GM12878 (cell line): ENCODE measurements around the gene SRC. TPM values are rescaled to one million over a fixed set of nuclear protein-coding genes. Genes with fewer than 3 reads are reported as not detected.

ENCODE experiments used
- ATAC-seq: fragments of 200-7000 bp; cut with Tn5 transposase; 3 replicates; pipeline ENCODE4 v1.9.1; 2020; ENCODE audit warnings: mild to moderate bottlenecking, moderate library complexity
- BruUV-seq: library from RNA; stranded (reverse); fragments of 400-500 nt; replicated peaks from 2 replicates; lab custom pipeline; 2021; lab: Mats Ljungman, UMichigan
- CTCF ChIA-PET: fragments of 300-600 bp; sonication (Branson Sonifier 250); formaldehyde crosslinking; extraction: SDS; loops from one replicate; lab custom pipeline; 2021; ENCODE audit warnings: inconsistent platforms; lab: Yijun Ruan, JAX
- POLR2A ChIA-PET: fragments of 350-600 bp; formaldehyde crosslinking; extraction: SDS; loops from one replicate; lab custom pipeline; 2021; ENCODE audit warnings: inconsistent platforms; lab: Charles Lee
- RAD21 ChIA-PET: fragments of 300-600 bp; sonication (Branson Sonifier 250); formaldehyde crosslinking; loops from one replicate; lab custom pipeline; 2023; ENCODE audit warnings: antibody characterized with exemption; ENCODE audit not compliant: unreplicated experiment; lab: Charles Lee
- SMC1A ChIA-PET: fragments of 300-600 bp; sonication (Branson Sonifier 250); formaldehyde crosslinking; loops from one replicate; lab custom pipeline; 2023; ENCODE audit not compliant: unreplicated experiment, uncharacterized antibody; lab: Charles Lee
- DNase-seq: peaks from one replicate; pipeline ENCODE4 v3.0.0-alpha.2; 2011; ENCODE audit warnings: low read depth, low spot score
- FAIRE-seq: peaks from 3 replicates; lab custom pipeline; 2011; peaks lifted over from hg19 to GRCh38; lab: Jason Lieb, UNC
- H2AFZ ChIP-seq: 2 replicates; pipeline ENCODE4 v1.6.0; 2011; ENCODE audit warnings: low read depth, low read length, control low read depth; ENCODE audit not compliant: control insufficient read depth
- H3K27ac ChIP-seq: 2 replicates; pipeline ENCODE4 v1.5.1; 2011; ENCODE audit warnings: control low read depth; ENCODE audit not compliant: control insufficient read depth, insufficient read depth
- H3K27me3 ChIP-seq, 2 experiments: replicated peaks in 1 of 2; 2 replicates each; pipeline versions ENCODE4 v1.6.0 to v1.6.1; 2011; ENCODE audit warnings: low read length in 1 of 2; ENCODE audit not compliant: control insufficient read depth in 2 of 2, insufficient read depth in 2 of 2
- H3K36me3 ChIP-seq, 2 experiments: 2 replicates each; pipeline ENCODE4 v1.5.1; 2011; ENCODE audit warnings: low read length in 1 of 2; ENCODE audit not compliant: control insufficient read depth in 2 of 2, insufficient read depth in 2 of 2
- H3K4me1 ChIP-seq: 2 replicates; pipeline ENCODE4 v1.6.1; 2011; ENCODE audit warnings: mild to moderate bottlenecking, low read length, moderate library complexity, mixed read lengths; ENCODE audit not compliant: control insufficient read depth, insufficient read depth
- H3K4me2 ChIP-seq: 2 replicates; pipeline ENCODE4 v1.6.0; 2011; ENCODE audit warnings: control low read depth; ENCODE audit not compliant: control insufficient read depth, insufficient read depth
- H3K4me3 ChIP-seq: fragments of 200-600 bp; sonication (generic); 2 replicates; pipeline ENCODE4 v1.5.1; 2016
- H3K79me2 ChIP-seq: 2 replicates; pipeline ENCODE4 v1.6.0; 2011; ENCODE audit warnings: low read length; ENCODE audit not compliant: control insufficient read depth, insufficient read depth
- H3K9ac ChIP-seq: 2 replicates; pipeline ENCODE4 v1.8.0; 2011; ENCODE audit warnings: low read length, control low read depth, mixed read lengths; ENCODE audit not compliant: control insufficient read depth, insufficient read depth
- H3K9me3 ChIP-seq: replicated peaks from 3 replicates; pipeline ENCODE4 v1.5.1; 2011; ENCODE audit warnings: mild to moderate bottlenecking, low read length; ENCODE audit not compliant: control insufficient read depth, insufficient read depth
- H4K20me1 ChIP-seq: 2 replicates; pipeline ENCODE4 v1.6.0; 2011; ENCODE audit not compliant: control insufficient read depth, insufficient read depth
- CHD4 ChIP-seq: fragments of 200-600 bp; sonication (generic); IDR thresholded peaks from 2 replicates; pipeline ENCODE4 v1.6.1; 2016; ENCODE audit warnings: mild to moderate bottlenecking
- CTCF ChIP-seq, 3 experiments: IDR thresholded peaks in 2 of 3; conservative IDR thresholded peaks in 1 of 3; 2 replicates each; pipeline ENCODE4 v1.5.1; 2011; ENCODE audit warnings: low read depth in 3 of 3, low read length in 3 of 3, mild to moderate bottlenecking in 3 of 3, control low read depth in 2 of 3, moderate library complexity in 2 of 3, inconsistent platforms in 1 of 3, mixed read lengths in 1 of 3; ENCODE audit not compliant: control insufficient read depth in 2 of 3, insufficient read depth in 1 of 3; ENCODE audit errors: extremely low read depth in 1 of 3
- E2F4 ChIP-seq: IDR thresholded peaks from 2 replicates; pipeline ENCODE4 v1.6.1; 2012; ENCODE audit warnings: low read depth, low read length, improper control_type of control experiment
- E4F1 ChIP-seq: fragments of 450-650 bp; IDR thresholded peaks from 2 replicates; pipeline ENCODE4 v1.6.1; 2018; ENCODE audit warnings: borderline replicate concordance, mild to moderate bottlenecking; ENCODE audit not compliant: partially characterized antibody
- EED ChIP-seq: sonication (generic); IDR thresholded peaks from 2 replicates; pipeline ENCODE4 v1.6.1; 2016; ENCODE audit warnings: antibody characterized with exemption, low read depth
- HDGF ChIP-seq: fragments of 450-650 bp; IDR thresholded peaks from 2 replicates; pipeline ENCODE4 v1.6.1; 2016; ENCODE audit warnings: antibody characterized with exemption
- MTA2 ChIP-seq: fragments of 450-650 bp; IDR thresholded peaks from 2 replicates; pipeline ENCODE4 v1.6.1; 2016; ENCODE audit warnings: low read depth, mild to moderate bottlenecking, moderate library complexity
- RB1 ChIP-seq: fragments of 450-650 bp; formaldehyde crosslinking; IDR thresholded peaks from 2 replicates; pipeline ENCODE4 v1.6.1; 2017; ENCODE audit warnings: mild to moderate bottlenecking, borderline replicate concordance
- RELA ChIP-seq: fragments of 450-650 bp; IDR thresholded peaks from 2 replicates; pipeline ENCODE4 v1.8.0; 2014; ENCODE audit warnings: borderline replicate concordance; ENCODE audit not compliant: partially characterized antibody
- SMARCA5 ChIP-seq: fragments of 450-650 bp; IDR thresholded peaks from 2 replicates; pipeline ENCODE4 v1.6.1; 2017; ENCODE audit warnings: mild to moderate bottlenecking
- SREBF2 ChIP-seq: IDR thresholded peaks from 2 replicates; pipeline ENCODE4 v1.6.1; 2012; ENCODE audit warnings: mild to moderate bottlenecking, low read length
- WGBS: methylation state at CpG from one replicate; pipeline ENCODE4 v1.1.6; 2016; ENCODE audit warnings: low lambda C conversion rate; ENCODE audit not compliant: insufficient replicate concordance, insufficient coverage; ENCODE audit errors: missing lambda C conversion rate; 5-methylcytosine and 5-hydroxymethylcytosine counted together
- in situ Hi-C: fragments of 300-500 bp; cut with MboI; formaldehyde crosslinking; loops from 9 replicates; pipeline ENCODE4 v1.14.3; 2018; ENCODE audit warnings: mixed read lengths
- intact Hi-C: fragments of 100-400 bp; cut with micrococcal nuclease; formaldehyde crosslinking; loops from one replicate; pipeline ENCODE4 v1.14.2; 2022; ENCODE audit not compliant: unreplicated experiment
- polyA plus RNA-seq, 11 experiments: library from polyadenylated mRNA; depleted of rRNA in 4 of 11; unstranded in 6 of 11; stranded (reverse) in 5 of 11; fragments of >200 nt; fragmentation: Nextera tagmentation in 4 of 11; fragmentation: Illumina TruSeq in 1 of 11; extraction: Ambion mirVana in 4 of 11; extraction: Trizol in 1 of 11; gene quantifications; 1 replicate in 1 of 11; 2 replicates in 10 of 11; pipeline versions ENCODE4 v1.2.1 to v1.2.3, GENCODE V29; 2011 to 2016; ENCODE audit warnings: inconsistent platforms in 2 of 11, missing spikeins in 2 of 11, low read depth in 1 of 11
- total RNA-seq, 4 experiments: library from RNA; depleted of rRNA in 3 of 4; stranded (reverse); fragments of >200 nt in 3 of 4; fragmentation: Illumina TruSeq in 1 of 4; extraction: Trizol in 1 of 4; gene quantifications; 2 replicates each; pipeline versions ENCODE4 v1.2.1 to v1.2.3, GENCODE V29; 2013 to 2021
- TF ChIP-seq, protein P1 (sequence below): fragments of 450-650 bp; IDR thresholded peaks from 2 replicates; pipeline ENCODE4 v1.6.1; 2017; ENCODE audit warnings: mild to moderate bottlenecking

SRC gene
- total and polyA plus RNA-seq, 10 of the 15 experiments (the other 5 are each of a cell fraction or from before 2014, with no cell fraction given) = 0.60 to 71.3 (median 27.2) TPM

GRCh38 chr20:37415118-37416085 is 69.5 kb downstream of the SRC start (continued):
- TF ChIP-seq E2F4 (no peak), RELA (no peak), SREBF2 (no peak)

GRCh38 chr20:37416100-37416847 is 70.3 kb downstream of the SRC start:
- DNase-seq (no peak), ATAC-seq (no peak), FAIRE-seq (no peak)
- ChIA-PET SMC1A (no interaction called here), POLR2A (no interaction called here), RAD21 (no interaction called here), CTCF (interaction anchor here (0.7 kb wide), 1 partner anchor 432 kb away, joined by 3 read pairs; no protein-coding TSS in a partner anchor)
- intact Hi-C loops = no loop called here
- Histone ChIP-seq H4K20me1 (no peaks in the 10 kb centered on the region), H3K9me3 (no peaks in the 10 kb centered on the region), H3K36me3 (no peaks in the 10 kb centered on the region), H3K27me3 (peaks cover 0 to 5% of the 10 kb centered on the region in 2 experiments; a peak in 2 of 4 replicates), H3K79me2 (no peaks in the 10 kb centered on the region), H2AFZ (no peak overlapping the region), H3K4me3 (no peak overlapping the region), H3K27ac (no peak overlapping the region), H3K4me2 (no peak overlapping the region), H3K4me1 (peaks cover 13% of the 10 kb centered on the region), H3K9ac (no peak overlapping the region)
- WGBS = 55% methylated on average over 22 of the region's 27 CpGs
- in situ Hi-C loops = no loop called here
- BruUV-seq = no TSS peak
- TF ChIP-seq E4F1 = no peak
- TF ChIP-seq HDGF = no peak
- no peak for TF ChIP-seq RB1
- TF ChIP-seq CTCF (IDR thresholded peaks at IDR 0.05 in 2 of 3, conservative IDR thresholded peaks at IDR 0.05 in 1 of 3; ENCODE audit: control insufficient read depth in 2 of 3, extremely low read depth in 1 of 3, insufficient read depth in 1 of 3, low read depth in 3 of 3, low read length in 3 of 3) = no peak
- TF ChIP-seq EED = no peak
- no peak for TF ChIP-seq MTA2
- TF ChIP-seq SREBF2 = no peak
- no peak for TF ChIP-seq SMARCA5
- no peak for TF ChIP-seq RELA
- TF ChIP-seq CHD4 = no peak
- TF ChIP-seq, protein P1, sequence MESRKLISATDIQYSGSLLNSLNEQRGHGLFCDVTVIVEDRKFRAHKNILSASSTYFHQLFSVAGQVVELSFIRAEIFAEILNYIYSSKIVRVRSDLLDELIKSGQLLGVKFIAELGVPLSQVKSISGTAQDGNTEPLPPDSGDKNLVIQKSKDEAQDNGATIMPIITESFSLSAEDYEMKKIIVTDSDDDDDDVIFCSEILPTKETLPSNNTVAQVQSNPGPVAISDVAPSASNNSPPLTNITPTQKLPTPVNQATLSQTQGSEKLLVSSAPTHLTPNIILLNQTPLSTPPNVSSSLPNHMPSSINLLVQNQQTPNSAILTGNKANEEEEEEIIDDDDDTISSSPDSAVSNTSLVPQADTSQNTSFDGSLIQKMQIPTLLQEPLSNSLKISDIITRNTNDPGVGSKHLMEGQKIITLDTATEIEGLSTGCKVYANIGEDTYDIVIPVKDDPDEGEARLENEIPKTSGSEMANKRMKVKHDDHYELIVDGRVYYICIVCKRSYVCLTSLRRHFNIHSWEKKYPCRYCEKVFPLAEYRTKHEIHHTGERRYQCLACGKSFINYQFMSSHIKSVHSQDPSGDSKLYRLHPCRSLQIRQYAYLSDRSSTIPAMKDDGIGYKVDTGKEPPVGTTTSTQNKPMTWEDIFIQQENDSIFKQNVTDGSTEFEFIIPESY = no peak
